H9 (cell line): ENCODE measurements around the gene MYO10. TPM values are rescaled to one million over a fixed set of nuclear protein-coding genes. Genes with fewer than 3 reads are reported as not detected.

ENCODE experiments used
- DNase-seq: peaks from one replicate; pipeline ENCODE4 v3.0.0-alpha.2; 2017
- H2AFZ ChIP-seq: one replicate; pipeline ENCODE4 v1.6.1; 2013; ENCODE audit warnings: mild to moderate bottlenecking, low read length, control low read depth, moderate library complexity
- H2AK5ac ChIP-seq: 2 replicates; pipeline ENCODE4 v1.6.1; 2013; ENCODE audit warnings: low read length, control low read depth, mixed read lengths; ENCODE audit not compliant: insufficient read length
- H2BK120ac ChIP-seq: one replicate; pipeline ENCODE4 v1.6.1; 2013; ENCODE audit warnings: low read depth, mild to moderate bottlenecking, low read length, control low read depth, inconsistent platforms; ENCODE audit not compliant: poor library complexity, severe bottlenecking
- H2BK12ac ChIP-seq: 2 replicates; pipeline ENCODE4 v1.6.1; 2013; ENCODE audit warnings: low read length, control low read depth, mixed read lengths, low read depth; ENCODE audit not compliant: insufficient read length
- H2BK15ac ChIP-seq: 2 replicates; pipeline ENCODE4 v1.6.1; 2013; ENCODE audit warnings: low read depth, low read length, control low read depth
- H2BK20ac ChIP-seq: one replicate; pipeline ENCODE4 v1.6.1; 2013; ENCODE audit warnings: low read depth, mild to moderate bottlenecking, low read length, control low read depth, inconsistent platforms; ENCODE audit not compliant: poor library complexity, severe bottlenecking
- H2BK5ac ChIP-seq: 2 replicates; pipeline ENCODE4 v1.6.1; 2013; ENCODE audit warnings: low read length, control low read depth, mixed read lengths; ENCODE audit not compliant: insufficient read length
- H3K14ac ChIP-seq: 2 replicates; pipeline ENCODE4 v1.6.1; 2013; ENCODE audit warnings: low read length, control low read depth; ENCODE audit not compliant: insufficient read depth
- H3K18ac ChIP-seq: 2 replicates; pipeline ENCODE4 v1.6.1; 2013; ENCODE audit warnings: low read depth, mild to moderate bottlenecking, mixed read lengths, low read length, control low read depth; ENCODE audit not compliant: insufficient read length
- H3K23ac ChIP-seq: 2 replicates; pipeline ENCODE4 v1.6.1; 2013; ENCODE audit warnings: low read length, control low read depth, mixed read lengths, low read depth; ENCODE audit not compliant: insufficient read length
- H3K23me2 ChIP-seq: 2 replicates; pipeline ENCODE4 v1.6.1; 2013; ENCODE audit warnings: low read depth, mild to moderate bottlenecking, mixed read lengths, low read length, control low read depth; ENCODE audit not compliant: insufficient read length, poor library complexity, severe bottlenecking
- H3K27ac ChIP-seq: 2 replicates; pipeline ENCODE4 v1.5.1; 2013; ENCODE audit warnings: low read length, control low read depth, mixed read lengths, low read depth; ENCODE audit not compliant: insufficient read length
- H3K27me3 ChIP-seq: 2 replicates; pipeline ENCODE4 v1.6.1; 2013; ENCODE audit warnings: low read length, control low read depth, inconsistent platforms; ENCODE audit not compliant: insufficient read depth
- H3K4ac ChIP-seq: 2 replicates; pipeline ENCODE4 v1.6.1; 2013; ENCODE audit warnings: low read depth, mild to moderate bottlenecking, control low read depth, inconsistent platforms, low read length, moderate library complexity
- H3K4me1 ChIP-seq: 2 replicates; pipeline ENCODE4 v1.6.1; 2013; ENCODE audit warnings: low read length, control low read depth, inconsistent platforms; ENCODE audit not compliant: insufficient read depth
- H3K4me2 ChIP-seq: 2 replicates; pipeline ENCODE4 v1.6.1; 2013; ENCODE audit warnings: low read length, control low read depth, mixed read lengths; ENCODE audit not compliant: insufficient read length, insufficient read depth
- H3K56ac ChIP-seq: 2 replicates; pipeline ENCODE4 v1.6.1; 2013; ENCODE audit warnings: low read depth, mild to moderate bottlenecking, mixed read lengths, low read length, control low read depth; ENCODE audit not compliant: insufficient read length
- H3K79me1 ChIP-seq: 2 replicates; pipeline ENCODE4 v1.6.1; 2013; ENCODE audit warnings: low read depth, mild to moderate bottlenecking, moderate library complexity, low read length, control low read depth, inconsistent platforms; ENCODE audit not compliant: insufficient read depth, poor library complexity, severe bottlenecking
- H3K79me2 ChIP-seq: 2 replicates; pipeline ENCODE4 v1.6.1; 2013; ENCODE audit warnings: low read length, control low read depth, inconsistent platforms; ENCODE audit not compliant: insufficient read depth
- H3K9ac ChIP-seq: 2 replicates; pipeline ENCODE4 v1.6.1; 2013; ENCODE audit warnings: low read length, control low read depth, mixed read lengths; ENCODE audit not compliant: insufficient read length; ENCODE audit errors: extremely low read depth
- H3K9me3 ChIP-seq: one replicate; pipeline ENCODE4 v1.6.1; 2013; ENCODE audit warnings: low read depth, low read length, inconsistent platforms; ENCODE audit not compliant: control insufficient read depth
- H3T11ph ChIP-seq: one replicate; pipeline ENCODE4 v1.6.1; 2013; ENCODE audit warnings: mild to moderate bottlenecking, low read length, control low read depth, inconsistent platforms
- H4K20me1 ChIP-seq: one replicate; pipeline ENCODE4 v1.6.1; 2013; ENCODE audit not compliant: control insufficient read depth, insufficient read length, insufficient read depth
- H4K5ac ChIP-seq: 2 replicates; pipeline ENCODE4 v1.6.1; 2013; ENCODE audit warnings: low read depth, mild to moderate bottlenecking, mixed read lengths, low read length, control low read depth; ENCODE audit not compliant: insufficient read length
- H4K8ac ChIP-seq: replicated peaks from 2 replicates; pipeline ENCODE4 v1.6.1; 2013; ENCODE audit warnings: low read length, control low read depth, mixed read lengths, low read depth; ENCODE audit not compliant: insufficient read length
- H4K91ac ChIP-seq: 2 replicates; pipeline ENCODE4 v1.6.1; 2013; ENCODE audit warnings: low read depth, mild to moderate bottlenecking, moderate library complexity, mixed read lengths, low read length, control low read depth; ENCODE audit not compliant: insufficient read length
- H3K27ac Mint-ChIP-seq, 3 experiments: 2 replicates in 2 of 3; 3 replicates in 1 of 3; pipeline ENCODE4 v1.8.0; 2020 to 2021; ENCODE audit warnings: mixed read lengths in 3 of 3, mild to moderate bottlenecking in 1 of 3, moderate library complexity in 1 of 3
- H3K27me3 Mint-ChIP-seq: 2 replicates; pipeline ENCODE4 v1.8.0; 2021; ENCODE audit warnings: low read depth, mild to moderate bottlenecking, moderate library complexity, mixed read lengths
- H3K36me3 Mint-ChIP-seq, 3 experiments: 2 replicates in 2 of 3; 3 replicates in 1 of 3; pipeline ENCODE4 v1.8.0; 2020 to 2021; ENCODE audit warnings: low read depth in 3 of 3, mixed read lengths in 3 of 3; ENCODE audit not compliant: insufficient read depth in 1 of 3
- H3K4me1 Mint-ChIP-seq, 2 experiments: 2 replicates each; pipeline ENCODE4 v1.8.0; 2020; ENCODE audit warnings: mixed read lengths in 2 of 2
- H3K4me3 Mint-ChIP-seq, 2 experiments: 2 replicates in 1 of 2; 3 replicates in 1 of 2; pipeline ENCODE4 v1.8.0; 2020 to 2021; ENCODE audit warnings: mild to moderate bottlenecking in 2 of 2, mixed read lengths in 2 of 2, moderate library complexity in 1 of 2
- H3K9me3 Mint-ChIP-seq, 2 experiments: 2 replicates in 1 of 2; 3 replicates in 1 of 2; pipeline ENCODE4 v1.8.0; 2020; ENCODE audit warnings: mild to moderate bottlenecking in 2 of 2, mixed read lengths in 2 of 2, moderate library complexity in 1 of 2
- CTCF ChIP-seq: fragments of 200-600 bp; sonication (generic); conservative IDR thresholded peaks from 3 replicates; pipeline ENCODE4 v1.8.0; 2021; ENCODE audit warnings: antibody characterized with exemption, mild to moderate bottlenecking
- WGBS: extraction: QIAGEN DNeasy Blood & Tissue Kit; methylation state at CpG from one replicate; pipeline ENCODE4 v1.1.7; 2013; ENCODE audit warnings: missing lambda C conversion rate, low lambda C conversion rate, mixed read lengths; ENCODE audit not compliant: insufficient read length; ENCODE audit errors: extremely low coverage; 5-methylcytosine and 5-hydroxymethylcytosine counted together
- total RNA-seq: library from RNA; stranded (reverse); gene quantifications from 2 replicates; pipeline ENCODE4 v1.2.1, GENCODE V29; 2021

Gene MYO10
- total RNA-seq, 1 experiment from 2014 or later, result 127 TPM

- H4K8ac ChIP-seq, result no peak overlapping the region
- H3K79me2 ChIP-seq, result no peaks in the 10 kb centered on the region
- H3K23me2 ChIP-seq, result no peaks in the 10 kb centered on the region
- Mint-ChIP-seq H3K9me3 (peaks cover 0 to 3% of the 10 kb centered on the region in 2 experiments; a peak in 1 of 5 replicates), H3K36me3 (peaks cover 32 to 47% (median 46%) of the 10 kb centered on the region in 3 experiments; a peak in 6 of 7 replicates), H3K27ac (0 out of 7 replicates have a peak overlapping the region, but pooled peaks of 1 of the 3 experiments have one; percentile 86), H3K4me3 (no peak overlapping the region), H3K4me1 (no peaks in the 10 kb centered on the region), H3K27me3 (no peaks in the 10 kb centered on the region; the same call in 1 of the 2 replicates)
- H2BK12ac ChIP-seq, result no peak overlapping the region
- H3K18ac ChIP-seq, result no peak overlapping the region
- H3K4me1 ChIP-seq, result no peaks in the 10 kb centered on the region
- no peak for DNase-seq
- no peak for TF ChIP-seq CTCF
- H2AK5ac ChIP-seq, result no peak overlapping the region
- WGBS, result no CpG with 5 or more reads among the region's 4 CpGs
- H4K20me1 ChIP-seq, result no peaks in the 10 kb centered on the region
- H3K4ac ChIP-seq, result no peak overlapping the region
- H3K4me2 ChIP-seq, result no peak overlapping the region
- no peaks in the 10 kb centered on the region for H3K27me3 ChIP-seq
- no peak overlapping the region for H2BK120ac ChIP-seq
- no peak overlapping the region for H2BK20ac ChIP-seq
- H4K5ac ChIP-seq, result no peak overlapping the region
- no peaks in the 10 kb centered on the region for H3K79me1 ChIP-seq
- no peak overlapping the region for H2AFZ ChIP-seq
- no peak overlapping the region for H2BK15ac ChIP-seq
- no peak overlapping the region for H3K23ac ChIP-seq
- H2BK5ac ChIP-seq, result no peak overlapping the region
- H3T11ph ChIP-seq, result no peak overlapping the region
- no peak overlapping the region for H3K27ac ChIP-seq
- no peak overlapping the region for H3K14ac ChIP-seq
- H3K9me3 ChIP-seq, result no peaks in the 10 kb centered on the region
- no peak overlapping the region for H3K56ac ChIP-seq
- no peak overlapping the region for H4K91ac ChIP-seq
- H3K9ac ChIP-seq, result no peak overlapping the region
These were observed 272.2 kb downstream of the MYO10 start for GRCh38 chr5:16663840-16664239.
